HCT116 (cell line): Measurements from ENCODE around the gene RIPOR3. TPM values are rescaled to one million over a fixed set of nuclear protein-coding genes. Genes with fewer than 3 reads are reported as not detected.

Experiments used
- ATAC-seq: fragments of 200-7000 bp; cut with Tn5 transposase; 2 replicates; pipeline ENCODE4 v1.9.1; 2020; ENCODE audit warnings: mild to moderate bottlenecking, moderate library complexity
- BruUV-seq: library from RNA; stranded (reverse); fragments of 400-500 nt; replicated peaks from 2 replicates; lab custom pipeline; 2021; lab: Mats Ljungman, UMichigan
- CTCF ChIA-PET: fragments of 300-600 bp; sonication (Branson Sonifier 250); formaldehyde crosslinking; loops from one replicate; lab custom pipeline; 2021; ENCODE audit warnings: antibody characterized with exemption; lab: Charles Lee
- POLR2A ChIA-PET: fragments of 300-600, 350-600 bp; sonication (Branson Sonifier 250); formaldehyde crosslinking; loops from one replicate; lab custom pipeline; 2021; ENCODE audit warnings: antibody characterized with exemption; lab: Charles Lee
- RAD21 ChIA-PET, 2 experiments: fragments of 300-600 bp; sonication (Branson Sonifier 250); formaldehyde crosslinking; loops; one replicate each; lab custom pipeline; 2023; ENCODE audit warnings: low total read pairs in 2 of 2; ENCODE audit not compliant: uncharacterized antibody in 2 of 2, unreplicated experiment in 2 of 2, low non-redundant PET in 1 of 2; lab: Charles Lee
- DNase-seq: peaks from one replicate; pipeline ENCODE4 v3.0.0-alpha.2; 2010; ENCODE audit warnings: low read depth, low spot score
- H2AFZ ChIP-seq: fragments of 200-600 bp; shearing (Covaris generic), sonication (generic); 2 replicates; pipeline ENCODE4 v1.6.1; 2017; ENCODE audit warnings: low read depth, mixed run types, mixed read lengths, antibody characterized with exemption, low read length; ENCODE audit not compliant: poor library complexity, severe bottlenecking
- H3K27ac ChIP-seq: 2 replicates; pipeline ENCODE4 v1.5.1; 2012; ENCODE audit warnings: low read depth, low read length
- H3K27me3 ChIP-seq: fragments of 200-600 bp; sonication (generic); 2 replicates; pipeline ENCODE4 v1.6.1; 2016; ENCODE audit warnings: mixed run types, low read length, mixed read lengths; ENCODE audit not compliant: insufficient read depth
- H3K36me3 ChIP-seq, 2 experiments: fragments of 200-500 bp in 1 of 2; fragments of 200-600 bp in 1 of 2; sonication (Bioruptor generic) in 1 of 2; sonication (generic) in 1 of 2; 2 replicates each; pipeline versions ENCODE4 v1.5.1 to v1.6.1; 2014 to 2016; ENCODE audit warnings: low read length in 2 of 2, inconsistent platforms in 1 of 2, mixed read lengths in 1 of 2, mixed run types in 1 of 2; ENCODE audit not compliant: insufficient read depth in 2 of 2, control insufficient read depth in 1 of 2
- H3K4me1 ChIP-seq, 2 experiments: fragments of 200-600 bp in 1 of 2; sonication (generic) in 1 of 2; 2 replicates each; pipeline versions ENCODE4 v1.5.1 to v1.6.1; 2012 to 2017; ENCODE audit warnings: low read length in 2 of 2, inconsistent platforms in 1 of 2, mild to moderate bottlenecking in 1 of 2, mixed read lengths in 1 of 2, mixed run types in 1 of 2, moderate library complexity in 1 of 2; ENCODE audit not compliant: insufficient read depth in 2 of 2, control insufficient read depth in 1 of 2
- H3K4me2 ChIP-seq: fragments of 200-600 bp; sonication (generic); 2 replicates; pipeline ENCODE4 v1.6.1; 2017; ENCODE audit warnings: mixed run types, low read length, mixed read lengths
- H3K4me3 ChIP-seq, 2 experiments: fragments of 200-600 bp in 1 of 2; sonication (generic) in 1 of 2; replicated peaks in 1 of 2; 2 replicates each; pipeline ENCODE4 v1.5.1; 2011 to 2016; ENCODE audit warnings: low read length in 2 of 2, control low read depth in 1 of 2, low read depth in 1 of 2, mild to moderate bottlenecking in 1 of 2, mixed read lengths in 1 of 2, mixed run types in 1 of 2
- H3K79me2 ChIP-seq: fragments of 200-600 bp; sonication (generic); 2 replicates; pipeline ENCODE4 v1.6.1; 2017; ENCODE audit warnings: mild to moderate bottlenecking, mixed run types, low read length, moderate library complexity, mixed read lengths; ENCODE audit not compliant: insufficient read depth
- H3K9ac ChIP-seq: fragments of 200-600 bp; sonication (generic); 2 replicates; pipeline ENCODE4 v1.6.1; 2016; ENCODE audit warnings: low read length, mixed read lengths
- H3K9me2 ChIP-seq: fragments of 200-600 bp; sonication (generic), shearing (Covaris generic); 2 replicates; pipeline ENCODE4 v1.6.1; 2017; ENCODE audit warnings: mixed run types, mild to moderate bottlenecking, moderate library complexity; ENCODE audit not compliant: insufficient read depth
- H3K9me3 ChIP-seq, 2 experiments: fragments of 200-500 bp in 1 of 2; fragments of 200-600 bp in 1 of 2; sonication (Bioruptor generic) in 1 of 2; sonication (generic) in 1 of 2; 2 replicates each; pipeline ENCODE4 v1.6.1; 2014 to 2017; ENCODE audit warnings: low read length in 2 of 2, mixed read lengths in 2 of 2, inconsistent platforms in 1 of 2, low read depth in 1 of 2, mild to moderate bottlenecking in 1 of 2, mixed run types in 1 of 2, moderate library complexity in 1 of 2; ENCODE audit not compliant: control insufficient read depth in 1 of 2, insufficient read depth in 1 of 2
- H4K20me1 ChIP-seq: fragments of 200-600 bp; sonication (generic), shearing (Covaris generic); 2 replicates; pipeline ENCODE4 v1.6.1; 2017; ENCODE audit warnings: mixed run types, mild to moderate bottlenecking, moderate library complexity; ENCODE audit not compliant: insufficient read depth
- CBX3 ChIP-seq: IDR thresholded peaks from 2 replicates; pipeline ENCODE4 v1.6.1; 2012; ENCODE audit warnings: low read depth
- CTCF ChIP-seq, 3 experiments: fragments of 200-600 bp in 1 of 3; sonication (generic) in 1 of 3; IDR thresholded peaks in 2 of 3; conservative IDR thresholded peaks in 1 of 3; 2 replicates each; pipeline ENCODE4 v1.5.1; 2012 to 2017; ENCODE audit warnings: low read depth in 2 of 3, low read length in 2 of 3, antibody characterized with exemption in 1 of 3, borderline replicate concordance in 1 of 3, control low read depth in 1 of 3, mild to moderate bottlenecking in 1 of 3, mixed read lengths in 1 of 3, mixed run types in 1 of 3, moderate library complexity in 1 of 3; ENCODE audit not compliant: insufficient read depth in 1 of 3
- EGR1 ChIP-seq: IDR thresholded peaks from 2 replicates; pipeline ENCODE4 v1.6.1; 2012; ENCODE audit warnings: low read depth
- ELF1 ChIP-seq: IDR thresholded peaks from 2 replicates; pipeline ENCODE4 v1.6.1; 2012; ENCODE audit warnings: low read depth, borderline replicate concordance
- EZH2 ChIP-seq: fragments of 200-600 bp; sonication (generic); IDR thresholded peaks from 2 replicates; pipeline ENCODE4 v1.6.1; 2017; ENCODE audit warnings: antibody characterized with exemption, mixed run types
- EZH2phosphoT487 ChIP-seq: fragments of 200-600 bp; IDR thresholded peaks from 2 replicates; pipeline ENCODE4 v1.6.1; 2018; ENCODE audit warnings: antibody characterized with exemption, borderline replicate concordance
- FOSL1 ChIP-seq: IDR thresholded peaks from 2 replicates; pipeline ENCODE4 v1.6.1; 2012; ENCODE audit warnings: low read depth
- JUND ChIP-seq: IDR thresholded peaks from 2 replicates; pipeline ENCODE4 v1.6.1; 2012
- POLR2A ChIP-seq: IDR thresholded peaks from 2 replicates; pipeline ENCODE4 v1.7.0; 2011; ENCODE audit warnings: borderline replicate concordance; ENCODE audit not compliant: insufficient read depth, insufficient read length; ENCODE audit errors: extremely low read depth
- POLR2AphosphoS5 ChIP-seq: IDR thresholded peaks from 2 replicates; pipeline ENCODE4 v1.6.1; 2011; ENCODE audit warnings: mild to moderate bottlenecking, low read depth, low read length, moderate library complexity
- SRF ChIP-seq: IDR thresholded peaks from 2 replicates; pipeline ENCODE4 v1.6.1; 2012; ENCODE audit warnings: low read depth
- TCF7L2 ChIP-seq: IDR thresholded peaks from 2 replicates; pipeline ENCODE4 v1.7.0; 2011; ENCODE audit warnings: borderline replicate concordance, inconsistent platforms; ENCODE audit not compliant: insufficient read depth, insufficient read length; ENCODE audit errors: extremely low read depth
- YY1 ChIP-seq: IDR thresholded peaks from 2 replicates; pipeline ENCODE4 v1.6.1; 2011; ENCODE audit warnings: low read length, low read depth, moderate library complexity, mild to moderate bottlenecking; ENCODE audit not compliant: insufficient replicate concordance; ENCODE audit errors: extremely low read depth
- ZNF274 ChIP-seq: fragments of 200-500 bp; sonication (Bioruptor generic); IDR thresholded peaks from 2 replicates; pipeline ENCODE4 v1.6.1; 2014; ENCODE audit warnings: mild to moderate bottlenecking, low read depth, low read length, inconsistent platforms
- intact Hi-C: fragments of 100-400 bp; cut with micrococcal nuclease; formaldehyde crosslinking; loops from 2 replicates; pipeline ENCODE4 v1.10.0; 2022
- total RNA-seq: library from RNA; stranded (reverse); gene quantifications from one replicate; pipeline ENCODE4 v1.2.1, GENCODE V29; 2021; ENCODE audit not compliant: unreplicated experiment

Gene RIPOR3
- total RNA-seq, 1 experiment from 2014 or later: 0.22 TPM

- CTCF ChIA-PET: interaction anchor here (1.7 kb wide), 1 partner anchor 9 kb away, joined by 5 read pairs; no protein-coding TSS in a partner anchor
- Histone ChIP-seq H3K9me3 (no peaks in the 10 kb centered on the region), H3K4me2 (no peak overlapping the region), H3K4me3 (no peak overlapping the region), H3K4me1 (peaks cover 2 to 9% of the 10 kb centered on the region in 2 experiments; a peak in 1 of 4 replicates), H3K9me2 (no peaks in the 10 kb centered on the region), H3K27me3 (no peaks in the 10 kb centered on the region), H3K79me2 (no peaks in the 10 kb centered on the region), H2AFZ (no peak overlapping the region), H3K36me3 (no peaks in the 10 kb centered on the region), H4K20me1 (no peaks in the 10 kb centered on the region), H3K9ac (no peak overlapping the region), H3K27ac (no peak overlapping the region)
- no TSS peak for BruUV-seq
- intact Hi-C loops: no loop called here
- DNase-seq (no peak), ATAC-seq (no peak)
- POLR2A ChIA-PET: no interaction called here
- no peak for TF ChIP-seq EGR1
- TF ChIP-seq EZH2phosphoT487: no peak
- TF ChIP-seq POLR2A: no peak
- no peak for TF ChIP-seq FOSL1
- no peak for TF ChIP-seq ZNF274
- TF ChIP-seq CBX3: no peak
- no peak for TF ChIP-seq JUND
- TF ChIP-seq SRF: no peak
- no peak for TF ChIP-seq YY1
- no peak for TF ChIP-seq TCF7L2
- no peak for TF ChIP-seq EZH2
- TF ChIP-seq ELF1: no peak
- TF ChIP-seq CTCF (IDR thresholded peaks at IDR 0.05 in 2 of 3, conservative IDR thresholded peaks at IDR 0.05 in 1 of 3; ENCODE audit: borderline replicate concordance in 1 of 3, insufficient read depth in 1 of 3, low read depth in 2 of 3, low read length in 2 of 3): no peak
- no peak for TF ChIP-seq POLR2AphosphoS5
- RAD21 ChIA-PET: no interaction called here
Measured at GRCh38 chr20:50597406-50597969, 93.9 kb downstream of the RIPOR3 start.
